Measurements from ENCODE around the gene CDH3. TPM values are rescaled to one million over a fixed set of nuclear protein-coding genes. Genes with fewer than 3 reads are reported as not detected.

Gene CDH3
- total and polyA plus RNA-seq, 2 of the 13 experiments (the other 11 are each of a cell fraction or from before 2014, with no cell fraction given), result 0.11 TPM; not detected in 1

GRCh38 chr16:68652659-68653058, 7.5 kb downstream of the CDH3 start:
- Histone ChIP-seq H3K27me3 (ENCODE audit: control insufficient read depth in 1 of 2, insufficient read depth in 2 of 2, low read length in 2 of 2) (peaks cover 5 to 19% of the 10 kb centered on the region in 2 experiments; a peak in 4 of 5 replicates), H3K36me3 (replicated peaks in 1 of 2; ENCODE audit: control insufficient read depth in 1 of 2, insufficient read depth in 2 of 2, low read length in 2 of 2) (no peaks in the 10 kb centered on the region), H3K4me1 (ENCODE audit: insufficient read depth, low read length) (no peaks in the 10 kb centered on the region), H2AFZ (ENCODE audit: low read length) (no peak overlapping the region), H3K9me3 (ENCODE audit: low read length) (no peaks in the 10 kb centered on the region), H4K20me1 (ENCODE audit: insufficient read depth, low read length) (no peaks in the 10 kb centered on the region), H3K4me3 (replicated peaks in 1 of 3; ENCODE audit: insufficient read depth in 1 of 3, low read depth in 2 of 3, low read length in 3 of 3) (no peak overlapping the region), H3K79me2 (ENCODE audit: insufficient read depth, low read length) (no peaks in the 10 kb centered on the region), H3K4me2 (ENCODE audit: low read depth, low read length) (no peak overlapping the region), H3K27ac (ENCODE audit: extremely low read length, insufficient read depth, low read length) (no peak overlapping the region), H3K9ac (ENCODE audit: insufficient read depth, low read depth, low read length) (no peak overlapping the region)
- BruUV-seq (replicated peaks), result no TSS peak
- ATAC-seq, result no peak
- WGBS (ENCODE audit: low lambda C conversion rate), result 97% methylated on average over 2 of the region's 2 CpGs
- ChIA-PET CTCF (ENCODE audit: low intra/inter-chr PET ratio, low total read pairs) (no interaction called here), POLR2A (no interaction called here)
- FAIRE-seq, result no peak
- no peak for DNase-seq (ENCODE audit: low spot score)
- in situ Hi-C loops (cut with HindIII; ENCODE audit: extremely low pct_ligation_motif_present, low pct_unique_long_range_greater_than_20kb), result no loop called here
- intact Hi-C loops (cut with micrococcal nuclease; ENCODE audit: unreplicated experiment), result no loop called here
- peak; percentile 77 for TF ChIP-seq CEBPB (IDR thresholded peaks at IDR 0.05; ENCODE audit: borderline replicate concordance, low read depth, low read length)
- TF ChIP-seq SOX5 (CRISPR knock-in tag; IDR thresholded peaks at IDR 0.05; ENCODE audit: borderline replicate concordance), result no peak

GRCh38 chr16:68655806-68656205, 10.7 kb downstream of the CDH3 start:
- in situ Hi-C loops (cut with HindIII; ENCODE audit: extremely low pct_ligation_motif_present, low pct_unique_long_range_greater_than_20kb), result no loop called here
- no peak for DNase-seq (ENCODE audit: low spot score)
- Histone ChIP-seq H3K27ac (ENCODE audit: extremely low read length, insufficient read depth, low read length) (no peak overlapping the region), H3K4me2 (ENCODE audit: low read depth, low read length) (no peak overlapping the region), H3K79me2 (ENCODE audit: insufficient read depth, low read length) (no peaks in the 10 kb centered on the region), H4K20me1 (ENCODE audit: insufficient read depth, low read length) (no peaks in the 10 kb centered on the region), H3K36me3 (replicated peaks in 1 of 2; ENCODE audit: control insufficient read depth in 1 of 2, insufficient read depth in 2 of 2, low read length in 2 of 2) (no peaks in the 10 kb centered on the region), H3K9me3 (ENCODE audit: low read length) (no peaks in the 10 kb centered on the region), H3K4me3 (replicated peaks in 1 of 3; ENCODE audit: insufficient read depth in 1 of 3, low read depth in 2 of 3, low read length in 3 of 3) (no peak overlapping the region), H3K4me1 (ENCODE audit: insufficient read depth, low read length) (no peaks in the 10 kb centered on the region), H3K9ac (ENCODE audit: insufficient read depth, low read depth, low read length) (no peak overlapping the region), H3K27me3 (ENCODE audit: control insufficient read depth in 1 of 2, insufficient read depth in 2 of 2, low read length in 2 of 2) (peaks cover 5 to 6% of the 10 kb centered on the region in 2 experiments; a peak in 3 of 5 replicates), H2AFZ (ENCODE audit: low read length) (no peak overlapping the region)
- no peak for FAIRE-seq
- 52% methylated on average over 6 of the region's 6 CpGs for WGBS (ENCODE audit: low lambda C conversion rate)
- ChIA-PET CTCF (ENCODE audit: low intra/inter-chr PET ratio, low total read pairs) (no interaction called here), POLR2A (no interaction called here)
- BruUV-seq (replicated peaks), result no TSS peak
- ATAC-seq, result no peak
- intact Hi-C loops (cut with micrococcal nuclease; ENCODE audit: unreplicated experiment), result no loop called here
- TF ChIP-seq ZNF589 (CRISPR knock-in tag; conservative IDR thresholded peaks at IDR 0.05) (no peak), FUBP1 (CRISPR knock-in tag; IDR thresholded peaks at IDR 0.05; ENCODE audit: borderline replicate concordance) (no peak), NFIC (IDR thresholded peaks at IDR 0.05; ENCODE audit: low read length) (no peak), KLF13 (CRISPR knock-in tag; IDR thresholded peaks at IDR 0.05) (no peak), CEBPZ (IDR thresholded peaks at IDR 0.05; ENCODE audit: low read length) (no peak), ZNF232 (CRISPR knock-in tag; IDR thresholded peaks at IDR 0.05; ENCODE audit: borderline replicate concordance) (no peak), FOXP1 (IDR thresholded peaks at IDR 0.05) (no peak), FOXP1 (CRISPR knock-in tag; IDR thresholded peaks at IDR 0.05) (no peak), NFIB (CRISPR knock-in tag; IDR thresholded peaks at IDR 0.05; ENCODE audit: borderline replicate concordance) (no peak)
